Endothelial cell of umbilical vein (primary cell): ENCODE measurements around the gene CELF1. TPM values are rescaled to one million over a fixed set of nuclear protein-coding genes. Genes with fewer than 3 reads are reported as not detected.

Source experiments
- BruUV-seq: library from RNA; stranded (reverse); fragments of 400-500 nt; replicated peaks from 2 replicates; lab custom pipeline; 2021; lab: Mats Ljungman, UMichigan
- CTCF ChIA-PET: fragments of 300-600, 350-600 bp; sonication (Branson Sonifier 250); formaldehyde crosslinking; loops from one replicate; lab custom pipeline; 2021; ENCODE audit warnings: antibody characterized with exemption, inconsistent platforms; lab: Charles Lee
- POLR2A ChIA-PET: fragments of 300-600, 350-600 bp; sonication (Branson Sonifier 250); formaldehyde crosslinking; loops from one replicate; lab custom pipeline; 2021; ENCODE audit warnings: antibody characterized with exemption, inconsistent platforms; lab: Charles Lee
- DNase-seq: peaks from one replicate; pipeline ENCODE4 v3.0.0-alpha.2; 2011; ENCODE audit warnings: low read depth, low spot score
- FAIRE-seq: peaks from 2 replicates; lab custom pipeline; 2011; peaks lifted over from hg19 to GRCh38; lab: Jason Lieb, UNC
- H2AFZ ChIP-seq: 2 replicates; pipeline ENCODE4 v1.6.0; 2012; ENCODE audit warnings: low read depth, low read length, control low read depth, inconsistent platforms
- H3K27ac ChIP-seq: 2 replicates; pipeline ENCODE4 v1.5.1; 2011; ENCODE audit warnings: low read depth, mild to moderate bottlenecking, control low read depth, low read length, moderate library complexity; ENCODE audit not compliant: insufficient read depth
- H3K27me3 ChIP-seq, 2 experiments: 2 replicates each; pipeline versions ENCODE4 v1.6.0 to v1.6.1; 2011; ENCODE audit warnings: low read length in 2 of 2, mixed read lengths in 1 of 2; ENCODE audit not compliant: control insufficient read depth in 2 of 2, insufficient read depth in 2 of 2
- H3K36me3 ChIP-seq, 2 experiments: 2 replicates in 1 of 2; 3 replicates in 1 of 2; pipeline ENCODE4 v1.5.1; 2011; ENCODE audit warnings: low read length in 2 of 2, mild to moderate bottlenecking in 1 of 2, moderate library complexity in 1 of 2; ENCODE audit not compliant: control insufficient read depth in 2 of 2, insufficient read depth in 2 of 2; ENCODE audit errors: extremely low read depth in 1 of 2
- H3K4me1 ChIP-seq: 3 replicates; pipeline ENCODE4 v1.5.1; 2011; ENCODE audit warnings: mild to moderate bottlenecking, low read length; ENCODE audit not compliant: control insufficient read depth, insufficient read depth; ENCODE audit errors: extremely low read depth
- H3K4me2 ChIP-seq: 2 replicates; pipeline ENCODE4 v1.6.1; 2011; ENCODE audit warnings: low read length, control low read depth, mixed read lengths; ENCODE audit not compliant: insufficient read depth
- H3K4me3 ChIP-seq, 3 experiments: fragments of 200-600 bp in 1 of 3; sonication (generic), shearing (Covaris generic) in 1 of 3; replicated peaks in 1 of 3; 2 replicates each; pipeline ENCODE4 v1.5.1; 2011 to 2016; ENCODE audit warnings: control low read depth in 3 of 3, low read length in 3 of 3, mild to moderate bottlenecking in 2 of 3, inconsistent platforms in 1 of 3, low read depth in 1 of 3, moderate library complexity in 1 of 3; ENCODE audit not compliant: insufficient read depth in 1 of 3
- H3K79me2 ChIP-seq: 2 replicates; pipeline ENCODE4 v1.6.0; 2012; ENCODE audit warnings: low read length, inconsistent platforms; ENCODE audit not compliant: control insufficient read depth, insufficient read depth
- H3K9ac ChIP-seq: replicated peaks from 2 replicates; pipeline ENCODE3; 2011; ENCODE audit warnings: low read length, control low read depth; ENCODE audit not compliant: insufficient read depth; ENCODE audit errors: extremely low read depth
- H3K9me1 ChIP-seq: replicated peaks from 3 replicates; pipeline ENCODE4 v1.6.0; 2011; ENCODE audit warnings: mild to moderate bottlenecking, low read length; ENCODE audit not compliant: control insufficient read depth, insufficient read depth; ENCODE audit errors: extremely low read depth
- H3K9me3 ChIP-seq: replicated peaks from 2 replicates; pipeline ENCODE4 v1.5.1; 2012; ENCODE audit warnings: low read length, inconsistent platforms; ENCODE audit not compliant: control insufficient read depth, insufficient read depth
- H4K20me1 ChIP-seq: replicated peaks from 2 replicates; pipeline ENCODE3; 2011; ENCODE audit warnings: mild to moderate bottlenecking, low read length; ENCODE audit not compliant: control insufficient read depth, insufficient read depth; ENCODE audit errors: extremely low read depth
- JUN ChIP-seq: IDR thresholded peaks from 2 replicates; pipeline ENCODE4 v1.6.1; 2011; ENCODE audit warnings: borderline replicate concordance, low read depth; ENCODE audit not compliant: insufficient read length, insufficient read depth
- POLR2A ChIP-seq: IDR thresholded peaks from 2 replicates; pipeline ENCODE4 v1.6.1; 2012; ENCODE audit warnings: low read depth, mild to moderate bottlenecking, control low read depth, low read length
- POLR2AphosphoS5 ChIP-seq: IDR thresholded peaks from 2 replicates; pipeline ENCODE4 v1.6.1; 2012; ENCODE audit warnings: low read depth, mild to moderate bottlenecking, control low read depth, low read length, moderate library complexity; ENCODE audit not compliant: insufficient read depth
- dilution Hi-C: fragments of 300-500 bp; cut with MboI; formaldehyde crosslinking; loops from one replicate; pipeline ENCODE4 v1.15.0; 2019; ENCODE audit warnings: low sequenced_read_pairs; ENCODE audit not compliant: extremely low pct_ligation_motif_present
- intact Hi-C: fragments of 100-400 bp; cut with micrococcal nuclease; formaldehyde crosslinking; loops from one replicate; pipeline ENCODE4 v1.10.0; 2022
- polyA plus RNA-seq, 4 experiments: library from polyadenylated mRNA; depleted of rRNA in 3 of 4; stranded (reverse) in 3 of 4; unstranded in 1 of 4; fragments of >200 nt; gene quantifications; 2 replicates each; pipeline versions ENCODE4 v1.2.1 to v1.2.3, GENCODE V29; 2011 to 2012; ENCODE audit warnings: missing spikeins in 1 of 4
- total RNA-seq: library from RNA; stranded (reverse); gene quantifications from 2 replicates; pipeline ENCODE4 v1.2.3, GENCODE V29; 2021
- TF ChIP-seq, protein P1 (sequence below), 2 donors: IDR thresholded peaks; 1 replicate in 1 of 2; 2 replicates in 1 of 2; pipeline ENCODE4 v1.5.1; 2011; ENCODE audit warnings: low read length in 2 of 2, mild to moderate bottlenecking in 2 of 2, moderate library complexity in 2 of 2, control low read depth in 1 of 2, inconsistent platforms in 1 of 2, low read depth in 1 of 2; ENCODE audit not compliant: insufficient read depth in 1 of 2; ENCODE audit errors: extremely low read depth in 1 of 2
- TF ChIP-seq, protein P2 (sequence below): IDR thresholded peaks from 2 replicates; pipeline ENCODE4 v1.6.1; 2011; ENCODE audit not compliant: insufficient read depth, insufficient read length

The CELF1 gene
- total and polyA plus RNA-seq, 2 donors (not counting 3 experiments of a cell fraction or from before 2014, with no cell fraction given): 66.3 to 120 TPM

DNA sequence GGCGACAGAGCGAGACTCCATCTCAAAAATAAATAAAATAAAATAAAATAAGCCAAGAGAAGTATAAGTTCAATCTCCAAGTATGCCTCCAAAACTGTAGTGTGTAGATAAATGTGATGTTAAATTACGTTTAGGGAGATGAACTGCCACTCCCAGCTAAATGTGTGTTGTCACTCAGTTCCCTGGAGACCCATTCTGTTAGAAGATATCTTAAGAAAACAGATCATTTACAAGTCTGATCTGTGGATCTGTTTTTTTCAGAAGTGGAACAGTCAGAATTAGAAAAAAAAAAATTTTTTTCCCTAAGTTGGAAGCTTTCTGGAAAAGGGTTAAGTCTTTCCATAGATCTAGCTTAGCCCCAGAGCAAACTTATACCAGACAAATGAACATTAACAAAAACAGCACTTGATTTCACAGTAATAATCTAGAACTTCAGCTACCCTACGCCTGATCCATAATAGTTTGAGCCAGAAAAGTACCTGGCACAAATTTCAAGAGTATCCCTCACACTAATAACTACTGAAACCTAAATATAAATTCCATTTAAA is 18.2 kb downstream of the CELF1 start:
- H3K9ac ChIP-seq: no peak overlapping the region
- DNase-seq (no peak), FAIRE-seq (no peak)
- dilution Hi-C loops: no loop called here
- no peak overlapping the region for H3K4me3 ChIP-seq
- no peak overlapping the region for H3K27ac ChIP-seq
- H3K9me3 ChIP-seq: no peaks in the 10 kb centered on the region
- TF ChIP-seq, protein P1, sequence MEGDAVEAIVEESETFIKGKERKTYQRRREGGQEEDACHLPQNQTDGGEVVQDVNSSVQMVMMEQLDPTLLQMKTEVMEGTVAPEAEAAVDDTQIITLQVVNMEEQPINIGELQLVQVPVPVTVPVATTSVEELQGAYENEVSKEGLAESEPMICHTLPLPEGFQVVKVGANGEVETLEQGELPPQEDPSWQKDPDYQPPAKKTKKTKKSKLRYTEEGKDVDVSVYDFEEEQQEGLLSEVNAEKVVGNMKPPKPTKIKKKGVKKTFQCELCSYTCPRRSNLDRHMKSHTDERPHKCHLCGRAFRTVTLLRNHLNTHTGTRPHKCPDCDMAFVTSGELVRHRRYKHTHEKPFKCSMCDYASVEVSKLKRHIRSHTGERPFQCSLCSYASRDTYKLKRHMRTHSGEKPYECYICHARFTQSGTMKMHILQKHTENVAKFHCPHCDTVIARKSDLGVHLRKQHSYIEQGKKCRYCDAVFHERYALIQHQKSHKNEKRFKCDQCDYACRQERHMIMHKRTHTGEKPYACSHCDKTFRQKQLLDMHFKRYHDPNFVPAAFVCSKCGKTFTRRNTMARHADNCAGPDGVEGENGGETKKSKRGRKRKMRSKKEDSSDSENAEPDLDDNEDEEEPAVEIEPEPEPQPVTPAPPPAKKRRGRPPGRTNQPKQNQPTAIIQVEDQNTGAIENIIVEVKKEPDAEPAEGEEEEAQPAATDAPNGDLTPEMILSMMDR (IDR thresholded peaks at IDR 0.05; ENCODE audit: extremely low read depth in 1 of 2, insufficient read depth in 1 of 2, low read depth in 1 of 2, low read length in 2 of 2): no peak
- TF ChIP-seq JUN (no peak), POLR2A (no peak), POLR2AphosphoS5 (no peak)
- TF ChIP-seq, protein P2, sequence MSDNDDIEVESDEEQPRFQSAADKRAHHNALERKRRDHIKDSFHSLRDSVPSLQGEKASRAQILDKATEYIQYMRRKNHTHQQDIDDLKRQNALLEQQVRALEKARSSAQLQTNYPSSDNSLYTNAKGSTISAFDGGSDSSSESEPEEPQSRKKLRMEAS: no peak
- no peaks in the 10 kb centered on the region for H3K9me1 ChIP-seq
- CTCF ChIA-PET: interaction anchor here (1.3 to 2.4 kb wide), 3 partner anchors 10 to 22 kb away, joined by 3 to 5 read pairs (median 5); no protein-coding TSS in a partner anchor
- no TSS peak for BruUV-seq
- H3K4me2 ChIP-seq: no peak overlapping the region
- H3K27me3 ChIP-seq: no peaks in the 10 kb centered on the region
- peaks cover 17% of the 10 kb centered on the region for H4K20me1 ChIP-seq
- intact Hi-C loops: no loop called here
- H2AFZ ChIP-seq: no peak overlapping the region
- peaks cover 14% of the 10 kb centered on the region for H3K4me1 ChIP-seq
- no peaks in the 10 kb centered on the region for H3K36me3 ChIP-seq
- POLR2A ChIA-PET: no interaction called here
- peaks cover 99% of the 10 kb centered on the region for H3K79me2 ChIP-seq
